Transverse colon (tissue), 4 donors: ENCODE measurements around the gene ANK3.

ENCODE experiments used
- CTCF ChIP-seq, 5 experiments: fragments of 200-600 bp in 3 of 5; fragments of 450-650 bp in 2 of 5; sonication (generic) in 3 of 5; IDR thresholded peaks; 1 replicate in 2 of 5; 2 replicates in 3 of 5; pipeline ENCODE4 v1.5.1; 2016 to 2017; ENCODE audit warnings: antibody characterized with exemption in 5 of 5, inconsistent platforms in 3 of 5, mild to moderate bottlenecking in 2 of 5, moderate library complexity in 1 of 5
- EP300 ChIP-seq: sonication (generic); formaldehyde crosslinking; IDR thresholded peaks from one replicate; pipeline ENCODE4 v1.6.1; 2017; ENCODE audit warnings: antibody characterized with exemption, low read depth
- POLR2A ChIP-seq: fragments of 450-650 bp; IDR thresholded peaks from one replicate; pipeline ENCODE4 v1.6.1; 2016; ENCODE audit warnings: antibody characterized with exemption, mild to moderate bottlenecking, moderate library complexity
- POLR2AphosphoS5 ChIP-seq, 3 donors: sonication (generic); formaldehyde crosslinking; IDR thresholded peaks; one replicate each; pipeline ENCODE4 v1.6.1; 2016; ENCODE audit warnings: antibody characterized with exemption in 3 of 3

GRCh38 chr10:60348982-60349381 lies 40.7 kb downstream of the ANK3 start:
- TF ChIP-seq CTCF (IDR thresholded peaks at IDR 0.05) (no peak), POLR2A (no peak), EP300 (no peak), POLR2AphosphoS5 (IDR thresholded peaks at IDR 0.05) (no peak)
